Smooth muscle cell (in vitro differentiated cells): ENCODE data around the gene CPA4. TPM values are rescaled to one million over a fixed set of nuclear protein-coding genes. Genes with fewer than 3 reads are reported as not detected.

Source experiments
- DNase-seq: peaks from one replicate; lab custom pipeline; 2025; ENCODE audit not compliant: unreplicated experiment; lab: John Stamatoyannopoulos, UW
- H2AFZ ChIP-seq: fragments of 200-600 bp; sonication (generic); 2 replicates; pipeline ENCODE4 v1.6.0; 2016; ENCODE audit warnings: antibody characterized with exemption, low read depth, mild to moderate bottlenecking
- H3F3A ChIP-seq: fragments of 200-600 bp; sonication (generic); 2 replicates; pipeline ENCODE4 v1.6.0; 2017; ENCODE audit warnings: antibody characterized with exemption, low read depth
- H3K27ac ChIP-seq: fragments of 200-600 bp; sonication (generic); 2 replicates; pipeline ENCODE4 v1.5.1; 2016; ENCODE audit warnings: low read depth, mild to moderate bottlenecking
- H3K27me3 ChIP-seq: fragments of 200-600 bp; sonication (generic); 2 replicates; pipeline ENCODE4 v1.6.1; 2016; ENCODE audit warnings: low read depth, mild to moderate bottlenecking
- H3K36me3 ChIP-seq: fragments of 200-600 bp; sonication (generic); 2 replicates; pipeline ENCODE4 v1.5.1; 2016; ENCODE audit warnings: low read depth
- H3K4me1 ChIP-seq: fragments of 200-600 bp; sonication (generic); 2 replicates; pipeline ENCODE4 v1.5.1; 2016; ENCODE audit warnings: low read depth
- H3K4me2 ChIP-seq: fragments of 200-600 bp; sonication (generic); 2 replicates; pipeline ENCODE4 v1.6.0; 2016; ENCODE audit warnings: mild to moderate bottlenecking
- H3K4me3 ChIP-seq: fragments of 200-600 bp; sonication (generic); 2 replicates; pipeline ENCODE4 v1.5.1; 2016; ENCODE audit warnings: mild to moderate bottlenecking
- H3K79me2 ChIP-seq: fragments of 200-600 bp; sonication (generic); 2 replicates; pipeline ENCODE4 v1.6.0; 2016; ENCODE audit warnings: low read depth, mild to moderate bottlenecking
- H3K9ac ChIP-seq: fragments of 200-600 bp; sonication (generic); 2 replicates; pipeline ENCODE4 v1.6.0; 2016; ENCODE audit warnings: low read depth
- H3K9me3 ChIP-seq: fragments of 200-600 bp; sonication (generic); replicated peaks from 2 replicates; pipeline ENCODE4 v1.5.1; 2016; ENCODE audit warnings: low read depth
- H4K20me1 ChIP-seq: fragments of 200-600 bp; sonication (generic); 2 replicates; pipeline ENCODE4 v1.6.0; 2016; ENCODE audit warnings: low read depth
- WGBS: methylation state at CpG from one replicate; pipeline ENCODE4 v1.1.7; 2016; ENCODE audit warnings: low lambda C conversion rate; 5-methylcytosine and 5-hydroxymethylcytosine counted together
- polyA plus RNA-seq: library from polyadenylated mRNA; unstranded; fragments of >200 nt; fragmentation: Nextera tagmentation; extraction: Ambion mirVana; gene quantifications from 2 replicates; pipeline ENCODE4 v1.2.1, GENCODE V29; 2016
- total RNA-seq: library from RNA; depleted of rRNA; stranded (reverse); fragments of >200 nt; gene quantifications from 2 replicates; pipeline ENCODE4 v1.2.3, GENCODE V29; 2014
- TF ChIP-seq, protein P1 (sequence below): fragments of 200-600 bp; sonication (generic); IDR thresholded peaks from 2 replicates; pipeline ENCODE4 v1.5.1; 2017; ENCODE audit warnings: borderline replicate concordance, mild to moderate bottlenecking, antibody characterized with exemption; ENCODE audit not compliant: insufficient read depth, poor library complexity, severe bottlenecking

CPA4 gene
- total and polyA plus RNA-seq, 2 experiments from 2014 or later: 8.8 to 12.3 TPM

DNA sequence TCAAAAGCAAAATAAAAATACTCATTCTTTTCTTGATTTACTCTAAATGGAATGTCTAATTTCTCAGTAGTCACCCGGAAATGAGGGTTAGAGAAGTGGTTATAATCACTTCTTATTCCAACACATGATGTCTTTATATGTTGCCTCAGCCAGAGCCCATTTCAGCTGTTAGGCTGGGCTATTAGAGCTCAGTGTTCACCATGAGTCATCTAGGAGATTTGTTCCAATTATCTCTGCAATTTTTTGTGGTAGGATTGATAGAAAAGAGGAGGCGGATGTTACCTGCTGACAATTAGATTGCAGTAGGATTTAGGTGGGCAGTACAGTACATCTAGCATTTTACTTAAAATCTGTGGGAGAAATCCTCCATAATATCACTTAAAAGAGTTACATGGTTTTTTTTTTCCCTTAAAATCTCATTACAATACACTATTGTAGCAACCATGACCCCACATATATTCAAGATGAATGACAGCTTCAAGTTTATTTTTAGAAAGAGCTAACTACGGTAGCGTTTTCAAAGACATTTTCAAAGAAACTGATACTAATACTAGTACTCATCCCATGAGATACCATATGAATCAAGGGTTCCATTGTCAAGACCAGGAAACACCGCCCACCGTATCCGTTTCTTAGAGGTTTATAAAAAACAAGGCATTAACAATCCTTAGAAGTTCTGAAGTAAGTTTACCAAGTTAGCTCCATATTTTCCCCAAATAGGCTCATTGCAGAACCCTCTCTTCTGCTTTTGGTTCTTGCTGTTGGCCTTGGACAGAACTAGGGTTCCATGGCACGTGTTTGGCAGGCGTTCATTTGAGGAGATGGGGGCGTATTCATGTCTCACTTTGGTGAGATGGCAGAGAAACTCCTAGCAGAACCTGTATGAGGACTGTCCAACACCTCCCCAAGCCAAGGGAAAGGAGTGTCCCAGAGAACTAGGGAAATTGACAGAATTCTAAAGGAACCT is 15.9 kb upstream of the CPA4 start:
- peaks cover 38% of the 10 kb centered on the region for H3K4me1 ChIP-seq
- DNase-seq: no peak
- H3K4me2 ChIP-seq: peak overlapping the region; percentile 67

DNA sequence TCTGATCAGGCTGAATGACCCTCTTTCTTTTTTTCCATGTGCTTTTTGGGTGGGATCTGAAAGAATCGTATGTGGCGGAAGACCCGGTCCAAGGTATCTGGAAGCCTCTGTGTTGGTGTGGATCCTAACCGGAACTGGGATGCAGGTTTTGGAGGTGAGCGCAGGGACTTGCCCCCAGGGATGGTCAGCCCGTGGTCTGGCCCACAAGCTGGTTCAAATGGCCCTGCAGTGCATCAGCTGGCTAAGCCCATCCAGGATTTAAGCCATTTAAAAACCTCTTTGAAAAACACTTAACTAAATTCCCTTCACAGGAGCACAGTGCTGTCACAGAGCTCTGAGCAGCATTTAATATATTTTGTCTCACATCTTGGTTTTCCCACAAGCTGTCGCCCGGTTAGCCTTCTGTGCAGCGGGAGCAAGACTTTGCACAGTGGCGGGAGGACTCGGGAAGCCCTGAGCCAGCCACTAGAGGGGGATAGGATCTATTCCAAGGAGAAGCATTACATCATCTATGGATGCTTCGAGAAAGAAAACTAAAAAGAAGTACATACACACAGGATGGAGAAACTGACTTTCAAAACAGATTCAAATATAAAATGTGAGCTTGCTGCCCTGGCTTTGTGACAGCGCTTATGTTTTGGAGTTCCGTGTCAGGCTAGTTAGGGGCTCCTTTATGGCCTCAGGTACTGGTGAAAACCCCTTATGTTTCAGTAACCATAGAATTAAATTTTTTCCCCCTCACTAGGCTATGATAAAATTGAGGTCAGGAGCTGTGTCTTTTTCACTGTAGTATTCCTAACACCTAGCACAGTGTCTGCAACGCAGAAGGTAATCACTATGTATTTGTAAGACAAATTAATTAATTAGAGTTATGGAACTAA is 15.0 kb upstream of the CPA4 start:
- Histone ChIP-seq H3K4me2 (peak overlapping the region; percentile 13), H3K27ac (peak overlapping the region; percentile 25), H3K4me1 (peaks cover 29% of the 10 kb centered on the region), H4K20me1 (no peaks in the 10 kb centered on the region), H2AFZ (peak overlapping the region; percentile 62), H3K9ac (no peak overlapping the region), H3K4me3 (no peak overlapping the region), H3F3A (peaks cover 34% of the 10 kb centered on the region), H3K27me3 (no peaks in the 10 kb centered on the region), H3K36me3 (no peaks in the 10 kb centered on the region), H3K9me3 (no peaks in the 10 kb centered on the region), H3K79me2 (no peaks in the 10 kb centered on the region)
- TF ChIP-seq, protein P1, sequence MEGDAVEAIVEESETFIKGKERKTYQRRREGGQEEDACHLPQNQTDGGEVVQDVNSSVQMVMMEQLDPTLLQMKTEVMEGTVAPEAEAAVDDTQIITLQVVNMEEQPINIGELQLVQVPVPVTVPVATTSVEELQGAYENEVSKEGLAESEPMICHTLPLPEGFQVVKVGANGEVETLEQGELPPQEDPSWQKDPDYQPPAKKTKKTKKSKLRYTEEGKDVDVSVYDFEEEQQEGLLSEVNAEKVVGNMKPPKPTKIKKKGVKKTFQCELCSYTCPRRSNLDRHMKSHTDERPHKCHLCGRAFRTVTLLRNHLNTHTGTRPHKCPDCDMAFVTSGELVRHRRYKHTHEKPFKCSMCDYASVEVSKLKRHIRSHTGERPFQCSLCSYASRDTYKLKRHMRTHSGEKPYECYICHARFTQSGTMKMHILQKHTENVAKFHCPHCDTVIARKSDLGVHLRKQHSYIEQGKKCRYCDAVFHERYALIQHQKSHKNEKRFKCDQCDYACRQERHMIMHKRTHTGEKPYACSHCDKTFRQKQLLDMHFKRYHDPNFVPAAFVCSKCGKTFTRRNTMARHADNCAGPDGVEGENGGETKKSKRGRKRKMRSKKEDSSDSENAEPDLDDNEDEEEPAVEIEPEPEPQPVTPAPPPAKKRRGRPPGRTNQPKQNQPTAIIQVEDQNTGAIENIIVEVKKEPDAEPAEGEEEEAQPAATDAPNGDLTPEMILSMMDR: peak; percentile 47
- no peak for DNase-seq
- 50% methylated on average over 15 of the region's 15 CpGs for WGBS

More for the DNA sequence above, 15.9 kb upstream of the CPA4 start:
- whole genome bisulfite sequencing: 67% methylated on average over 10 of the region's 10 CpGs
- no peak overlapping the region for H2AFZ ChIP-seq
- H3K36me3 ChIP-seq: no peaks in the 10 kb centered on the region
- no peaks in the 10 kb centered on the region for H3K79me2 ChIP-seq
- peaks cover 40% of the 10 kb centered on the region for H3F3A ChIP-seq
- H4K20me1 ChIP-seq: no peaks in the 10 kb centered on the region
- TF ChIP-seq, protein P1: no peak
- no peaks in the 10 kb centered on the region for H3K9me3 ChIP-seq
- peak overlapping the region; percentile 80 for H3K27ac ChIP-seq
- H3K27me3 ChIP-seq: no peaks in the 10 kb centered on the region
- no peak overlapping the region for H3K9ac ChIP-seq
- H3K4me3 ChIP-seq: no peak overlapping the region

DNA sequence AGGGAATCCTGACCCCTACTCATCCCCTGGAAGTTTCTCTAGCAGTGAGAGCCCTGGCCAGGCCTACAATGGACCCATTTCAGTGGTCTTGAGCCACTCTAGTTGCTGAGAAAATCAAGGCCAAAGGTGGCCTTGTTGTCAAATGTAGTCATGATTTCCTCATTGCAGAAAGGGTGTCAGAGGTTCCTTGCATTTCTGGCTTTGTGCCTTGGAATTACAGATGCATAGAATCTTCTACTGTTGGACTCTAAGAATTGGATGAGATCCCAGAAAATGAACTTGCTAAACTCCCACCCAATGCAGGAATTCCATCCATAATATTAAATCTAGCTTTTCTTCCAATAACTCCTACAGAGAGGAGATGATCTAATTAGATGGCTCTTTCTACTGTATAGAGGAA is 14.1 kb upstream of the CPA4 start:
- Histone ChIP-seq H3K27ac (no peak overlapping the region), H4K20me1 (no peaks in the 10 kb centered on the region), H3K9ac (no peak overlapping the region), H3F3A (peaks cover 28% of the 10 kb centered on the region), H3K79me2 (no peaks in the 10 kb centered on the region), H3K9me3 (no peaks in the 10 kb centered on the region), H3K4me1 (peaks cover 25% of the 10 kb centered on the region), H3K27me3 (no peaks in the 10 kb centered on the region), H2AFZ (no peak overlapping the region), H3K4me3 (no peak overlapping the region), H3K4me2 (no peak overlapping the region), H3K36me3 (no peaks in the 10 kb centered on the region)
- no peak for DNase-seq
- TF ChIP-seq, protein P1: no peak
